Astrocyte of the spinal cord (primary cell): ENCODE results near the gene SLFN5.

Source experiments
- DNase-seq: peaks from one replicate; pipeline ENCODE4 v3.0.0; 2011; ENCODE audit warnings: low read depth, low spot score
- H3K4me3 ChIP-seq: 2 replicates; pipeline ENCODE4 v1.5.1; 2011; ENCODE audit warnings: low read depth, mild to moderate bottlenecking, low read length, moderate library complexity
- in situ Hi-C: cut with HindIII; loops from 2 replicates; pipeline ENCODE4 v1.10.0; 2017; ENCODE audit warnings: low sequenced_read_pairs
- TF ChIP-seq, protein P1 (sequence below): IDR thresholded peaks from 2 replicates; pipeline ENCODE4 v1.5.1; 2012; ENCODE audit warnings: low read depth, mild to moderate bottlenecking, low read length, inconsistent platforms

SLFN5 gene

DNA sequence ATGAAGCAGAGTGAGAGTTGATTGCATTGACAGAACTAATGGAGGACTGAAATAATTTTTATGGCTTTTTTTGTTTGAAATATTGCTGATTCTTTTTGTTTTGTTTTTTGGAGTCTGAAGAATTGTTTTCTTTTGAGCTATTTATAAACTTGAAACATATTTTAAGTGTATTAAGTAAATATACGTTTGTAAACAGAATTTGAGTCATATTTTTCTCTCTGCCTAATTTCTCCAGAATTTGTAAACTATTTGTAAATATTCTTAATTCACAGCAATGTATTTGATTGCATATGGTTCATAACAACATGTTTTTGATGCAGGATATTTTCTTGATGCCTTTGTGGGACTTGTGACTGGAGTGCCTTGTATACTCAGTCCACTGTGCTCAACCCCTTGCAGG, 79.9 kb downstream of the SLFN5 start:
- DNase-seq = no peak
- in situ Hi-C loops = no loop called here

More for the DNA sequence above, 79.9 kb downstream of the SLFN5 start:
- TF ChIP-seq, protein P1, sequence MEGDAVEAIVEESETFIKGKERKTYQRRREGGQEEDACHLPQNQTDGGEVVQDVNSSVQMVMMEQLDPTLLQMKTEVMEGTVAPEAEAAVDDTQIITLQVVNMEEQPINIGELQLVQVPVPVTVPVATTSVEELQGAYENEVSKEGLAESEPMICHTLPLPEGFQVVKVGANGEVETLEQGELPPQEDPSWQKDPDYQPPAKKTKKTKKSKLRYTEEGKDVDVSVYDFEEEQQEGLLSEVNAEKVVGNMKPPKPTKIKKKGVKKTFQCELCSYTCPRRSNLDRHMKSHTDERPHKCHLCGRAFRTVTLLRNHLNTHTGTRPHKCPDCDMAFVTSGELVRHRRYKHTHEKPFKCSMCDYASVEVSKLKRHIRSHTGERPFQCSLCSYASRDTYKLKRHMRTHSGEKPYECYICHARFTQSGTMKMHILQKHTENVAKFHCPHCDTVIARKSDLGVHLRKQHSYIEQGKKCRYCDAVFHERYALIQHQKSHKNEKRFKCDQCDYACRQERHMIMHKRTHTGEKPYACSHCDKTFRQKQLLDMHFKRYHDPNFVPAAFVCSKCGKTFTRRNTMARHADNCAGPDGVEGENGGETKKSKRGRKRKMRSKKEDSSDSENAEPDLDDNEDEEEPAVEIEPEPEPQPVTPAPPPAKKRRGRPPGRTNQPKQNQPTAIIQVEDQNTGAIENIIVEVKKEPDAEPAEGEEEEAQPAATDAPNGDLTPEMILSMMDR = no peak
- no peak overlapping the region for H3K4me3 ChIP-seq
